Measurements from ENCODE around the gene RASAL3.
"Not testable (repeated sequence)": the region's sequence is repeated elsewhere in the genome, so short reads cannot be mapped to it uniquely, and the experiment has no call there.

RASAL3 gene

GRCh38 chr19:15421721-15422260 lies 42.6 kb downstream of the RASAL3 start:
- H3K4me3 ChIP-seq (ENCODE audit: low read depth, low read length) = no peak overlapping the region

GRCh38 chr19:15421136-15421695 lies 43.1 kb downstream of the RASAL3 start:
- H3K4me3 ChIP-seq (ENCODE audit: low read depth, low read length) = no peak overlapping the region

- no peak overlapping the region for H3K4me3 ChIP-seq (ENCODE audit: low read depth, low read length)
Observed at GRCh38 chr19:15419413-15420025, 44.8 kb downstream of the RASAL3 start.

GRCh38 chr19:15418579-15419412 lies 45.5 kb downstream of the RASAL3 start, which contains the start of gene AKAP8L:
AKAP8L (minus strand) TSS chr19:15418988; CDS start chr19:15418923, 65 bp downstream.
- peak within 1 kb of the TSS; percentile 97 for H3K4me3 ChIP-seq (ENCODE audit: low read depth, low read length)

GRCh38 chr19:15418231-15418578 lies 46.1 kb downstream of the RASAL3 start:
- H3K4me3 ChIP-seq (ENCODE audit: low read depth, low read length) = peak overlapping the region; percentile 97

GRCh38 chr19:15417699-15418098 lies 46.6 kb downstream of the RASAL3 start:
- peak overlapping the region; percentile 97 for H3K4me3 ChIP-seq (ENCODE audit: low read depth, low read length)

- H3K4me3 ChIP-seq (ENCODE audit: low read depth, low read length) = no peak overlapping the region
Observed at GRCh38 chr19:15412832-15413231, 51.5 kb downstream of the RASAL3 start.

- not testable (repeated sequence) for H3K4me3 ChIP-seq (ENCODE audit: low read depth, low read length)
Observed at GRCh38 chr19:15411351-15411750, 53.0 kb downstream of the RASAL3 start.

GRCh38 chr19:15404780-15405211 lies 59.5 kb downstream of the RASAL3 start:
- H3K4me3 ChIP-seq (ENCODE audit: low read depth, low read length) = no peak overlapping the region

- no peak overlapping the region for H3K4me3 ChIP-seq (ENCODE audit: low read depth, low read length)
Observed at GRCh38 chr19:15404097-15404779, 60.1 kb downstream of the RASAL3 start.

GRCh38 chr19:15403151-15403531 lies 61.2 kb downstream of the RASAL3 start:
- H3K4me3 ChIP-seq (ENCODE audit: low read depth, low read length) = no peak overlapping the region

- H3K4me3 ChIP-seq (ENCODE audit: low read depth, low read length) = no peak overlapping the region
Observed at GRCh38 chr19:15402411-15403150, 61.8 kb downstream of the RASAL3 start.
